PC-9 (cell line): ENCODE measurements around the gene CCDC39. TPM values are rescaled to one million over a fixed set of nuclear protein-coding genes. Genes with fewer than 3 reads are reported as not detected.

Experiments
- BruUV-seq: library from RNA; stranded (reverse); fragments of 400-500 nt; replicated peaks from 2 replicates; lab custom pipeline; 2021; lab: Mats Ljungman, UMichigan
- CTCF ChIA-PET: fragments of 300-600 bp; sonication (Branson Sonifier 250); formaldehyde crosslinking; loops from one replicate; lab custom pipeline; 2022; ENCODE audit warnings: antibody characterized with exemption; lab: Charles Lee
- POLR2A ChIA-PET: fragments of 300-600 bp; sonication (Branson Sonifier 250); formaldehyde crosslinking; loops from one replicate; lab custom pipeline; 2022; ENCODE audit warnings: antibody characterized with exemption; ENCODE audit not compliant: unreplicated experiment; lab: Charles Lee
- DNase-seq, 2 experiments: peaks; one replicate each; pipeline versions ENCODE4 v3.0.0 to v3.0.0-alpha.2; 2015 to 2022; ENCODE audit warnings: mixed read lengths in 1 of 2
- H2AFZ ChIP-seq: fragments of 200-600 bp; sonication (generic); 2 replicates; pipeline ENCODE4 v1.8.1; 2017; ENCODE audit warnings: antibody characterized with exemption
- H3F3A ChIP-seq: fragments of 200-600 bp; sonication (generic); 2 replicates; pipeline ENCODE4 v1.8.1; 2017; ENCODE audit warnings: antibody characterized with exemption, mild to moderate bottlenecking, low read depth; ENCODE audit not compliant: insufficient read depth
- H3K27ac ChIP-seq: fragments of 200-600 bp; sonication (generic); 2 replicates; pipeline ENCODE4 v1.6.1; 2016; ENCODE audit warnings: mixed run types
- H3K27me3 ChIP-seq: fragments of 200-600 bp; sonication (generic); 2 replicates; pipeline ENCODE4 v1.6.1; 2016; ENCODE audit warnings: low read depth, mixed run types; ENCODE audit not compliant: insufficient read depth
- H3K36me3 ChIP-seq: fragments of 200-600 bp; sonication (generic); 2 replicates; pipeline ENCODE4 v1.6.1; 2016; ENCODE audit warnings: low read depth, mixed run types
- H3K4me1 ChIP-seq: fragments of 200-600 bp; sonication (generic); replicated peaks from 2 replicates; pipeline ENCODE4 v1.6.1; 2016; ENCODE audit warnings: mixed run types; ENCODE audit not compliant: insufficient read depth
- H3K4me2 ChIP-seq: fragments of 200-600 bp; sonication (generic); 2 replicates; pipeline ENCODE4 v1.6.1; 2017; ENCODE audit warnings: mixed run types
- H3K4me3 ChIP-seq: fragments of 200-600 bp; sonication (generic); 2 replicates; pipeline ENCODE4 v1.6.1; 2016; ENCODE audit warnings: mixed run types
- H3K79me2 ChIP-seq: fragments of 200-600 bp; sonication (generic); 2 replicates; pipeline ENCODE4 v1.6.1; 2017; ENCODE audit warnings: low read depth, mixed run types
- H3K9me2 ChIP-seq: fragments of 200-600 bp; sonication (generic); 2 replicates; pipeline ENCODE4 v1.8.1; 2017; ENCODE audit warnings: mild to moderate bottlenecking; ENCODE audit not compliant: insufficient read depth
- H3K9me3 ChIP-seq: fragments of 200-600 bp; sonication (generic); 2 replicates; pipeline ENCODE4 v1.8.1; 2016; ENCODE audit warnings: low read depth; ENCODE audit not compliant: insufficient read depth
- H4K20me1 ChIP-seq: fragments of 200-600 bp; sonication (generic); 2 replicates; pipeline ENCODE4 v1.8.1; 2017; ENCODE audit not compliant: insufficient read depth
- EZH2 ChIP-seq: fragments of 200-600 bp; sonication (generic); IDR thresholded peaks from 2 replicates; pipeline ENCODE4 v1.8.0; 2017; ENCODE audit warnings: antibody characterized with exemption, low read depth
- intact Hi-C: fragments of 100-400 bp; cut with micrococcal nuclease; formaldehyde crosslinking; loops from one replicate; pipeline ENCODE4 v1.10.0; 2022; ENCODE audit not compliant: unreplicated experiment
- total RNA-seq: library from RNA; stranded (reverse); gene quantifications from 2 replicates; pipeline ENCODE4 v1.2.3, GENCODE V29; 2021
- TF ChIP-seq, protein P1 (sequence below): fragments of 200-600 bp; sonication (generic); conservative IDR thresholded peaks from 2 replicates; pipeline ENCODE4 v1.6.1; 2017; ENCODE audit warnings: mixed run types, antibody characterized with exemption, mild to moderate bottlenecking, moderate library complexity

CCDC39 gene
- total RNA-seq, 1 experiment from 2014 or later = 0.26 TPM

DNA sequence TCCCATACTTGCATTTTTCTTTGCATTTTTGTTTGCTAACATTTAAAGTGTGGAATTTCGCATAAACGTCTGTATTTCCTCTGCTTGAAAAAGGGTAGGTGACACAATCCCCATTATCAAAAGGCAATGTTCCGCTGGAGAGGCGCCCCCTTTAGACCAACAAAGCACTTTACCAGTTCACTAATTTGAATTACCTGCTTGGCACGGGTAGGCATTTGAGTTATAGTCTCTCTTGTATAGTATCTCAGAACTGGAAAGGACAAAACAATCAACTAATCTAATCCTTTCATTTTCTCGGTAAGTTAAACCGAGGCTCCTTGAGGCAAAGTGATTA lies 775 bp upstream of the CCDC39 start:
- Histone ChIP-seq H3K27ac (no peak overlapping the region), H3K9me3 (no peaks in the 10 kb centered on the region), H3F3A (no peaks in the 10 kb centered on the region), H3K4me2 (peak overlapping the region; percentile 86), H3K9me2 (no peaks in the 10 kb centered on the region), H2AFZ (peak overlapping the region; percentile 92), H3K36me3 (no peaks in the 10 kb centered on the region), H3K27me3 (no peaks in the 10 kb centered on the region; the same call in 1 of the 2 replicates), H3K4me3 (peak overlapping the region; percentile 68), H3K4me1 (peaks cover 14% of the 10 kb centered on the region; the same call in 1 of the 2 replicates), H4K20me1 (no peaks in the 10 kb centered on the region), H3K79me2 (no peaks in the 10 kb centered on the region)
- ChIA-PET CTCF (no interaction called here), POLR2A (no interaction called here)
- intact Hi-C loops = no loop called here
- no peak for TF ChIP-seq EZH2
- TF ChIP-seq, protein P1, sequence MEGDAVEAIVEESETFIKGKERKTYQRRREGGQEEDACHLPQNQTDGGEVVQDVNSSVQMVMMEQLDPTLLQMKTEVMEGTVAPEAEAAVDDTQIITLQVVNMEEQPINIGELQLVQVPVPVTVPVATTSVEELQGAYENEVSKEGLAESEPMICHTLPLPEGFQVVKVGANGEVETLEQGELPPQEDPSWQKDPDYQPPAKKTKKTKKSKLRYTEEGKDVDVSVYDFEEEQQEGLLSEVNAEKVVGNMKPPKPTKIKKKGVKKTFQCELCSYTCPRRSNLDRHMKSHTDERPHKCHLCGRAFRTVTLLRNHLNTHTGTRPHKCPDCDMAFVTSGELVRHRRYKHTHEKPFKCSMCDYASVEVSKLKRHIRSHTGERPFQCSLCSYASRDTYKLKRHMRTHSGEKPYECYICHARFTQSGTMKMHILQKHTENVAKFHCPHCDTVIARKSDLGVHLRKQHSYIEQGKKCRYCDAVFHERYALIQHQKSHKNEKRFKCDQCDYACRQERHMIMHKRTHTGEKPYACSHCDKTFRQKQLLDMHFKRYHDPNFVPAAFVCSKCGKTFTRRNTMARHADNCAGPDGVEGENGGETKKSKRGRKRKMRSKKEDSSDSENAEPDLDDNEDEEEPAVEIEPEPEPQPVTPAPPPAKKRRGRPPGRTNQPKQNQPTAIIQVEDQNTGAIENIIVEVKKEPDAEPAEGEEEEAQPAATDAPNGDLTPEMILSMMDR = peak; percentile 84
- no TSS peak for BruUV-seq
- no peak for DNase-seq

DNA sequence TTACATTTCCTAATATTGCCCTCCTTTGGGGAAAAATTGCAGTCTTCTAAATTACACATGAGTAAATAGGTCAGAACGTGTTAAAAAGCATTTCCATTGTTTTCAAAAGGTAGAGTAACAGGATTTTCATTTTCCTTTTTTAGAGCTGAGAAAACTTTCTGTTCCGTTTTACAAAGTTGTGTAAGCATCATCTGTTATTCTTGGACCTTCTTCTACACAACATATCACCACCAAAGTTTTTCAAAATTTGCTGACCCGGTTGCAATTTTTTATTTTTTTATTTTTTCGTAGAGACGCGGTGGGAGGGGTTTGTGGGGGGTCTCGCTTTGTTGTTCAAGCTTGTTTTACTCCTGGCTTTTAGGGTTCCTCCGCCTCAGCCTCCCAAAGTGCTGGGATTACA lies 1.1 kb downstream of the CCDC39 start:
- Histone ChIP-seq H3K9me2 (no peaks in the 10 kb centered on the region), H3K27ac (no peak overlapping the region), H3K4me3 (no peak overlapping the region), H2AFZ (no peak overlapping the region), H3K36me3 (no peaks in the 10 kb centered on the region), H3K9me3 (no peaks in the 10 kb centered on the region), H3K27me3 (no peaks in the 10 kb centered on the region; the same call in 1 of the 2 replicates), H3K79me2 (no peaks in the 10 kb centered on the region), H3F3A (no peaks in the 10 kb centered on the region), H3K4me1 (peaks cover 14% of the 10 kb centered on the region; the same call in 1 of the 2 replicates), H3K4me2 (peak overlapping the region; percentile 86; the same call in 1 of the 2 replicates), H4K20me1 (no peaks in the 10 kb centered on the region)
- intact Hi-C loops = loop anchor here (2.0 to 5.0 kb wide), 2 partner anchors 75 to 234 kb away; partner anchors contain the start of genes FXR1 and TTC14
- BruUV-seq = no TSS peak
- ChIA-PET POLR2A (no interaction called here), CTCF (interaction anchor here (0.6 kb wide), 1 partner anchor 551 kb away, joined by 4 read pairs; no protein-coding TSS in a partner anchor)
- no peak for DNase-seq
- TF ChIP-seq EZH2 = no peak
- TF ChIP-seq, protein P1 = no peak

DNA sequence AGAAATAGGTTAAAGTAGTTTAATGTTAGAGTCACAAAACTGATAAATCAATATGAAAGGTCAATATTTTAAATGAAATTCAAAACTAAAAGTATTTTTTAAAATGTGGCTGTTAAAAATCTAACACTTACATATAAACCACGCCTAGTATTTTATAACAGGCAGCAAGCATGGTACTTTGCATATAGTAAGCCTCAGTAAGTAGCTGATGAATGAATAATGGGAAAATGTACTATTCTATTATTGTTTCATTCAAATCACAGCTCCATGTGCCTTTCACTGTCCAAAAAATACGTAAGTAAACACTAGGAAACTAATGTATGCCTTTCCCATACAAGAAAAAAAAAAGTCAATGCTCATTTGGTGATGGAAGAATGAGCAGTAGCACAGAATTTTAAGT lies 17.8 kb downstream of the CCDC39 start:
- H3K79me2 ChIP-seq = no peaks in the 10 kb centered on the region
- no peaks in the 10 kb centered on the region for H3F3A ChIP-seq
- no peaks in the 10 kb centered on the region for H3K9me3 ChIP-seq
- ChIA-PET CTCF (no interaction called here), POLR2A (no interaction called here)
- DNase-seq = no peak
- no peak overlapping the region for H2AFZ ChIP-seq
- no peak for TF ChIP-seq EZH2
- TF ChIP-seq, protein P1 = no peak
- H3K4me3 ChIP-seq = no peak overlapping the region
- H3K4me1 ChIP-seq = no peaks in the 10 kb centered on the region
- H3K27me3 ChIP-seq = no peaks in the 10 kb centered on the region
- no peak overlapping the region for H3K27ac ChIP-seq
- intact Hi-C loops = no loop called here
- H4K20me1 ChIP-seq = no peaks in the 10 kb centered on the region
- 0 out of 2 replicates have a peak, but pooled peaks cover 4% of the 10 kb centered on the region for H3K9me2 ChIP-seq
- BruUV-seq = no TSS peak
- no peak overlapping the region for H3K4me2 ChIP-seq
- H3K36me3 ChIP-seq = no peaks in the 10 kb centered on the region
